Measurements from ENCODE around the gene LMF2.

LMF2 gene

GRCh38 chr22:50461536-50461935 lies 46.0 kb downstream of the LMF2 start:
- DNase-seq = no peak

- DNase-seq = no peak
These were observed 46.6 kb downstream of the LMF2 start for GRCh38 chr22:50460938-50461337.

GRCh38 chr22:50459496-50460140 lies 47.9 kb downstream of the LMF2 start:
- no peak for DNase-seq

- no peak for DNase-seq
These were observed 48.5 kb downstream of the LMF2 start for GRCh38 chr22:50459016-50459415.

GRCh38 chr22:50456466-50457234 lies 50.9 kb downstream of the LMF2 start:
- DNase-seq = no peak

GRCh38 chr22:50456026-50456425 lies 51.5 kb downstream of the LMF2 start:
- no peak for DNase-seq

- DNase-seq = no peak
These were observed 52.3 kb downstream of the LMF2 start for GRCh38 chr22:50455201-50455600.

- DNase-seq = no peak
These were observed 52.9 kb downstream of the LMF2 start for GRCh38 chr22:50454556-50455075.
